Keratinocyte (primary cell): ENCODE data around the gene LRRC51. TPM values are rescaled to one million over a fixed set of nuclear protein-coding genes. Genes with fewer than 3 reads are reported as not detected.
A peak's percentile ranks its signal among the peaks of the same experiment; 100 is the strongest.
"Not testable (repeated sequence)": the region's sequence is repeated elsewhere in the genome, so short reads cannot be mapped to it uniquely, and the experiment has no call there.

Source experiments
- DNase-seq: peaks from one replicate; pipeline ENCODE4 v3.0.0-alpha.2; 2011; ENCODE audit warnings: low read depth, missing footprints, low spot score
- FAIRE-seq: peaks from 2 replicates; lab custom pipeline; 2011; peaks lifted over from hg19 to GRCh38; lab: Jason Lieb, UNC
- H2AFZ ChIP-seq: 2 replicates; pipeline ENCODE4 v1.6.0; 2012; ENCODE audit warnings: low read length, control low read depth, inconsistent platforms; ENCODE audit not compliant: control insufficient read depth
- H3K27ac ChIP-seq: 2 replicates; pipeline ENCODE4 v1.5.1; 2011; ENCODE audit warnings: low read length; ENCODE audit not compliant: control insufficient read depth, insufficient read depth
- H3K27me3 ChIP-seq: 3 replicates; pipeline ENCODE4 v1.6.0; 2011; ENCODE audit warnings: low read length; ENCODE audit not compliant: control insufficient read depth, insufficient read depth; ENCODE audit errors: extremely low read depth
- H3K36me3 ChIP-seq, 2 experiments: 2 replicates in 1 of 2; 3 replicates in 1 of 2; pipeline ENCODE4 v1.5.1; 2011; ENCODE audit warnings: low read length in 2 of 2, mild to moderate bottlenecking in 1 of 2; ENCODE audit not compliant: control insufficient read depth in 2 of 2, insufficient read depth in 2 of 2; ENCODE audit errors: extremely low read depth in 1 of 2
- H3K4me1 ChIP-seq: 3 replicates; pipeline ENCODE4 v1.5.1; 2011; ENCODE audit warnings: low read length; ENCODE audit not compliant: control insufficient read depth, insufficient read depth; ENCODE audit errors: extremely low read depth
- H3K4me2 ChIP-seq: 3 replicates; pipeline ENCODE4 v1.6.0; 2011; ENCODE audit warnings: low read depth, low read length; ENCODE audit not compliant: control insufficient read depth, insufficient read depth; ENCODE audit errors: extremely low read depth
- H3K4me3 ChIP-seq, 3 experiments: fragments of 200-600 bp in 1 of 3; sonication (generic) in 1 of 3; 2 replicates in 2 of 3; 3 replicates in 1 of 3; pipeline ENCODE4 v1.5.1; 2011 to 2016; ENCODE audit warnings: low read length in 3 of 3, mild to moderate bottlenecking in 3 of 3, control low read depth in 2 of 3, inconsistent platforms in 1 of 3, low read depth in 1 of 3, mixed read lengths in 1 of 3, mixed run types in 1 of 3, moderate library complexity in 1 of 3; ENCODE audit not compliant: control insufficient read depth in 2 of 3, insufficient read depth in 2 of 3; ENCODE audit errors: extremely low read depth in 1 of 3
- H3K79me2 ChIP-seq: 2 replicates; pipeline ENCODE4 v1.6.0; 2012; ENCODE audit warnings: low read length; ENCODE audit not compliant: control insufficient read depth, insufficient read depth
- H3K9ac ChIP-seq: 3 replicates; pipeline ENCODE4 v1.6.0; 2011; ENCODE audit warnings: low read length; ENCODE audit not compliant: control insufficient read depth, insufficient read depth; ENCODE audit errors: extremely low read depth
- H3K9me1 ChIP-seq: 3 replicates; pipeline ENCODE4 v1.6.0; 2011; ENCODE audit warnings: low read length; ENCODE audit not compliant: control insufficient read depth, insufficient read depth; ENCODE audit errors: extremely low read depth
- H3K9me3 ChIP-seq: 2 replicates; pipeline ENCODE4 v1.5.1; 2012; ENCODE audit warnings: low read depth, low read length; ENCODE audit not compliant: control insufficient read depth
- H4K20me1 ChIP-seq: 3 replicates; pipeline ENCODE4 v1.6.0; 2011; ENCODE audit warnings: low read length; ENCODE audit not compliant: control insufficient read depth, insufficient read depth; ENCODE audit errors: extremely low read depth
- CTCF ChIP-seq, 3 experiments: IDR thresholded peaks in 1 of 3; conservative IDR thresholded peaks in 1 of 3; optimal IDR thresholded peaks in 1 of 3; 2 replicates in 2 of 3; 3 replicates in 1 of 3; pipeline versions ENCODE3 to v1.5.1; 2011; ENCODE audit warnings: low read length in 3 of 3, mild to moderate bottlenecking in 3 of 3, moderate library complexity in 2 of 3, control low read depth in 1 of 3, inconsistent platforms in 1 of 3; ENCODE audit not compliant: insufficient read depth in 2 of 3; ENCODE audit errors: extremely low read depth in 1 of 3
- EZH2 ChIP-seq: IDR thresholded peaks from one replicate; pipeline ENCODE4 v1.6.1; 2012; ENCODE audit warnings: inconsistent platforms, mild to moderate bottlenecking, low read length, moderate library complexity
- dilution Hi-C: fragments of 300-500 bp; cut with MboI; formaldehyde crosslinking; loops from one replicate; pipeline ENCODE4 v1.7.0; 2020; ENCODE audit warnings: low sequenced_read_pairs; ENCODE audit not compliant: extremely low pct_ligation_motif_present
- polyA plus RNA-seq, 5 experiments: library from polyadenylated mRNA; depleted of rRNA in 3 of 5; stranded (reverse) in 3 of 5; stranded (forward) in 1 of 5; unstranded in 1 of 5; fragments of >200 nt; gene quantifications; 1 replicate in 1 of 5; 2 replicates in 3 of 5; 3 replicates in 1 of 5; pipeline versions ENCODE4 v1.2.1 to v1.2.3, GENCODE V29; 2011 to 2012; ENCODE audit warnings: missing spikeins in 2 of 5, low read depth in 1 of 5, low replicate concordance in 1 of 5

The LRRC51 gene
- polyA plus RNA-seq, 1 donor (not counting 4 experiments of a cell fraction or from before 2014, with no cell fraction given), result 5.2 TPM

GRCh38 chr11:72140661-72141060 lies 60.0 kb downstream of the LRRC51 start:
- peak overlapping the region; percentile 64 for H3K27ac ChIP-seq
- H3K27me3 ChIP-seq, result no peaks in the 10 kb centered on the region

GRCh38 chr11:72141066-72141465 lies 60.4 kb downstream of the LRRC51 start:
- no peak for TF ChIP-seq CTCF (optimal IDR thresholded peaks at IDR 0.05 in 1 of 3, IDR thresholded peaks at IDR 0.05 in 1 of 3, conservative IDR thresholded peaks at IDR 0.05 in 1 of 3; ENCODE audit: extremely low read depth in 1 of 3, insufficient read depth in 2 of 3, low read length in 3 of 3)
- TF ChIP-seq EZH2, result no peak
- peak overlapping the region; percentile 84 for H3K27ac ChIP-seq
- peaks cover 54% of the 10 kb centered on the region for H3K4me1 ChIP-seq
- no peaks in the 10 kb centered on the region for H3K79me2 ChIP-seq
- H3K9ac ChIP-seq, result peak overlapping the region; percentile 65
- dilution Hi-C loops, result no loop called here
- no peaks in the 10 kb centered on the region for H3K9me3 ChIP-seq
- H3K27me3 ChIP-seq, result no peaks in the 10 kb centered on the region
- H3K9me1 ChIP-seq, result no peaks in the 10 kb centered on the region
- FAIRE-seq (peak; percentile 92), DNase-seq (peak; percentile 61)
- no peak overlapping the region for H2AFZ ChIP-seq
- H3K4me2 ChIP-seq, result peak overlapping the region; percentile 74
- H3K4me3 ChIP-seq, result peak overlapping the region in 1 of 3 experiments; percentile 9
- H3K36me3 ChIP-seq, result peaks cover 7 to 11% of the 10 kb centered on the region in 2 experiments
- H4K20me1 ChIP-seq, result no peaks in the 10 kb centered on the region

More at GRCh38 chr11:72140661-72141060, 60.0 kb downstream of the LRRC51 start:
- FAIRE-seq (no peak), DNase-seq (no peak)
- no peaks in the 10 kb centered on the region for H3K9me3 ChIP-seq
- dilution Hi-C loops, result no loop called here
- no peaks in the 10 kb centered on the region for H4K20me1 ChIP-seq
- peak overlapping the region; percentile 20 for H3K4me2 ChIP-seq
- no peaks in the 10 kb centered on the region for H3K79me2 ChIP-seq
- H3K4me3 ChIP-seq, result peak overlapping the region in 1 of 3 experiments; percentile 5
- no peak for TF ChIP-seq CTCF (optimal IDR thresholded peaks at IDR 0.05 in 1 of 3, IDR thresholded peaks at IDR 0.05 in 1 of 3, conservative IDR thresholded peaks at IDR 0.05 in 1 of 3; ENCODE audit: extremely low read depth in 1 of 3, insufficient read depth in 2 of 3, low read length in 3 of 3)
- TF ChIP-seq EZH2, result no peak
- H3K9me1 ChIP-seq, result no peaks in the 10 kb centered on the region
- H3K36me3 ChIP-seq, result peaks cover 7 to 11% of the 10 kb centered on the region in 2 experiments
- H2AFZ ChIP-seq, result no peak overlapping the region
- peaks cover 54% of the 10 kb centered on the region for H3K4me1 ChIP-seq
- peak overlapping the region; percentile 44 for H3K9ac ChIP-seq

- Histone ChIP-seq H3K4me2 (peak overlapping the region; percentile 74), H3K4me1 (peaks cover 50% of the 10 kb centered on the region), H3K27ac (peak overlapping the region; percentile 84), H3K9ac (peak overlapping the region; percentile 65), H3K36me3 (peaks cover 13 to 15% of the 10 kb centered on the region in 2 experiments)
- H4K20me1 ChIP-seq, H3K27me3 ChIP-seq, H3K4me3 ChIP-seq, H3K79me2 ChIP-seq, FAIRE-seq, H2AFZ ChIP-seq, H3K9me3 ChIP-seq, dilution Hi-C loops, H3K9me1 ChIP-seq: not testable (repeated sequence)
- peak; percentile 67 for DNase-seq
Observed at GRCh38 chr11:72142086-72142485, 61.4 kb downstream of the LRRC51 start.

GRCh38 chr11:72142543-72142942 lies 61.9 kb downstream of the LRRC51 start:
- H2AFZ ChIP-seq, H4K20me1 ChIP-seq, H3K27me3 ChIP-seq, H3K4me3 ChIP-seq, H3K9ac ChIP-seq, H3K9me3 ChIP-seq, dilution Hi-C loops, H3K79me2 ChIP-seq, DNase-seq, H3K9me1 ChIP-seq: not testable (repeated sequence)
- Histone ChIP-seq H3K36me3 (peaks cover 16% of the 10 kb centered on the region in 2 experiments), H3K4me1 (peaks cover 47% of the 10 kb centered on the region), H3K27ac (peak overlapping the region; percentile 84), H3K4me2 (peak overlapping the region; percentile 74)
- FAIRE-seq, result peak; percentile 100
